Measurements from ENCODE around the gene HSD17B11. TPM values are rescaled to one million over a fixed set of nuclear protein-coding genes. Genes with fewer than 3 reads are reported as not detected.

Gene HSD17B11
- total and polyA plus RNA-seq, 11 donors: 6.6 to 28.0 (median 15.8) TPM

GRCh38 chr4:87286970-87287369 lies 104.0 kb downstream of the HSD17B11 start:
- no peak overlapping the region for H3K27ac ChIP-seq
- intact Hi-C loops (cut with DNase I): no loop called here
- WGBS, 4 donors: 50 to 100% (median 94%) methylated on average over 1 of the region's 1 CpG
- H3K4me3 ChIP-seq: no peak overlapping the region
- peaks cover 0 to 36% (median 9%) of the 10 kb centered on the region in 12 donors for H3K9me3 ChIP-seq
- TF ChIP-seq POLR2A (IDR thresholded peaks at IDR 0.05) (no peak), CTCF (IDR thresholded peaks at IDR 0.05) (no peak)
- H3K36me3 ChIP-seq: no peaks in the 10 kb centered on the region
- H3K4me1 ChIP-seq: no peaks in the 10 kb centered on the region
- ATAC-seq (no peak), DNase-seq (no peak)
- no peaks in the 10 kb centered on the region for H3K27me3 ChIP-seq

Small RNAs within 50 kb of the gene (microRNA-seq; reads per million reads assigned to microRNA genes)
- gene MIR5705: 0 reads per million in 4 donors

Other genes with a start within 250 kb of the HSD17B11 start
- 10 to 100 TPM in 6 of 9 donors, 1 to 10 TPM in 3; 5.6 to 14.7 (median 10.6) TPM for gene KLHL8, start 170.6 kb downstream of the HSD17B11 start, total RNA-seq
- gene KLHL8, start 170.6 kb downstream of the HSD17B11 start, polyA plus RNA-seq: 1 to 10 TPM; 2.9 to 4.6 TPM
- under 1 TPM in 5 of 9 donors, not detected in 4; 0.16 to 0.73 (median 0.35) TPM for gene HSD17B13, start 68.3 kb downstream of the HSD17B11 start, total RNA-seq
- under 1 TPM; 0.11 to 0.23 TPM for gene HSD17B13, start 68.3 kb downstream of the HSD17B11 start, polyA plus RNA-seq
- gene NUDT9, start 31.4 kb upstream of the HSD17B11 start, total RNA-seq: 10 to 100 TPM; 17.1 to 29.7 (median 24.0) TPM
- gene NUDT9, start 31.4 kb upstream of the HSD17B11 start, polyA plus RNA-seq: 10 to 100 TPM; 55.5 to 56.6 TPM
- gene SPARCL1, start 138.2 kb upstream of the HSD17B11 start, total RNA-seq: 100 to 1,000 TPM; 163 to 829 (median 250) TPM
- gene SPARCL1, start 138.2 kb upstream of the HSD17B11 start, polyA plus RNA-seq: 100 to 1,000 TPM; 215 to 400 TPM
- not detected for gene DSPP, start 217.3 kb upstream of the HSD17B11 start, total RNA-seq
- not detected for gene DSPP, start 217.3 kb upstream of the HSD17B11 start, polyA plus RNA-seq